Left ventricle myocardium inferior (tissue), 1 donor: Measurements from ENCODE around the gene NUCKS1. TPM values are rescaled to one million over a fixed set of nuclear protein-coding genes. Genes with fewer than 3 reads are reported as not detected.
A peak's percentile ranks its signal among the peaks of the same experiment; 100 is the strongest.

Experiments used
- DNase-seq: peaks from one replicate; pipeline ENCODE4 v3.0.0-alpha.2; 2020
- H3K27ac ChIP-seq: fragments of 200-600 bp; replicated peaks from 2 replicates; pipeline ENCODE4 v1.8.0; 2021
- H3K27me3 ChIP-seq: fragments of 200-600 bp; 2 replicates; pipeline ENCODE4 v1.8.0; 2021; ENCODE audit warnings: low read depth
- H3K36me3 ChIP-seq: fragments of 200-600 bp; 2 replicates; pipeline ENCODE4 v1.8.0; 2021
- H3K4me1 ChIP-seq: fragments of 200-600 bp; 2 replicates; pipeline ENCODE4 v1.8.0; 2021
- H3K4me3 ChIP-seq: fragments of 200-600 bp; 2 replicates; pipeline ENCODE4 v1.8.0; 2021; ENCODE audit warnings: mild to moderate bottlenecking, moderate library complexity
- H3K9me3 ChIP-seq: fragments of 200-600 bp; replicated peaks from 2 replicates; pipeline ENCODE4 v1.8.0; 2021
- CTCF ChIP-seq: fragments of 200-600 bp; IDR thresholded peaks from 2 replicates; pipeline ENCODE4 v1.8.0; 2021; ENCODE audit warnings: antibody characterized with exemption, mild to moderate bottlenecking, borderline replicate concordance
- intact Hi-C: fragments of 100-400 bp; cut with micrococcal nuclease; formaldehyde crosslinking; loops from one replicate; pipeline ENCODE4 v1.11.0; 2022
- total RNA-seq: library from RNA; stranded (reverse); fragmentation: NEBNext Ultra II Directional; extraction: Animal tissue kit (Norgen Biotek cat#: 25700); gene quantifications from one replicate; pipeline ENCODE4 v1.2.1, GENCODE V29; 2021
- donor health status: DM: no; HTN: yes; CAD: no; lungs with severe emphysema.

The NUCKS1 gene
- total RNA-seq, 1 donor from 2014 or later = 217 TPM

DNA sequence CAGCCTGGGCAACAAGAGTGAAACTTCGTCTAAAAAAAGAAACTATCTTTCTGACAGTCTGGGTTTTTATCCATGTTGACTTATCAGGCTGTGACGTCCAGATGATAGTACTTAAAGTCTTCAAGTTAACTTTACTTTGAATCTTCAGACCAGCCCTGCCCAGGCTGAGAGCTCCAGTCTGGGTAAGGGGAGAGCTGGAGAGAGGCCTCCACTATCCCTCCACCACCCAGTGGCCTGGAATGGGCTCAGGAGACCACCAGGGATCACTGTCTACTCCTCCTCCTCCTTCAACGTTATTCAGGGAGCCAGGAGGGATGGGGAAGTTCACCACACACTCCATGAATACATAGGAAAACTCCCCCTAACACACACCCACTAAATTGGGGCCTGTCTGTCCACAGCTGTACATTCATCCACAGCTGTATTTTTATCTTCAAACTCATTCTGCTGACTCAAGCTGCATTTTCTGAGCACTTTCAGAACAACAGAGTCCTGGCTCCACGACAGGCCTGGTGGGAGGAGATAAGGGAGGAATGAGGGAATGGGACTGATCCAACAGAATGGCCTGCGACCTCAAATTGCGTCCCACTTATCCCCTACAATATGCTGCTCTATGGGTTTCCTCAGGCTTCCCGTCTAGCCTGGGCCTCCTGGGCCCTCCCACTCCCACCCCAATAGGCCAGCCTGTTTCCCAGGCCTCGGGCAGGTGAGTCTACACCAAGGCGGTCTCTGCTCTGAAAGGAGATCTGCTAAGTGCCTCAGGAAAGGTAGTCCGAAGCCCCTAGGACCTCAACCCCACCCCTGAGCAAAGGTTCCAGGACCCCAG is 71.5 kb downstream of the NUCKS1 start:
- no peaks in the 10 kb centered on the region for H3K36me3 ChIP-seq
- peaks cover 9% of the 10 kb centered on the region for H3K27me3 ChIP-seq
- TF ChIP-seq CTCF = no peak
- intact Hi-C loops = no loop called here
- H3K27ac ChIP-seq = peak overlapping the region; percentile 76
- H3K9me3 ChIP-seq = no peaks in the 10 kb centered on the region
- DNase-seq = peak; percentile 45
- H3K4me1 ChIP-seq = peaks cover 43% of the 10 kb centered on the region
- peak overlapping the region; percentile 77 for H3K4me3 ChIP-seq

- H3K4me1 ChIP-seq = peaks cover 43% of the 10 kb centered on the region
- intact Hi-C loops = no loop called here
- H3K27ac ChIP-seq = no peak overlapping the region
Observed at GRCh38 chr1:205677167-205677566, 72.8 kb downstream of the NUCKS1 start.

DNA sequence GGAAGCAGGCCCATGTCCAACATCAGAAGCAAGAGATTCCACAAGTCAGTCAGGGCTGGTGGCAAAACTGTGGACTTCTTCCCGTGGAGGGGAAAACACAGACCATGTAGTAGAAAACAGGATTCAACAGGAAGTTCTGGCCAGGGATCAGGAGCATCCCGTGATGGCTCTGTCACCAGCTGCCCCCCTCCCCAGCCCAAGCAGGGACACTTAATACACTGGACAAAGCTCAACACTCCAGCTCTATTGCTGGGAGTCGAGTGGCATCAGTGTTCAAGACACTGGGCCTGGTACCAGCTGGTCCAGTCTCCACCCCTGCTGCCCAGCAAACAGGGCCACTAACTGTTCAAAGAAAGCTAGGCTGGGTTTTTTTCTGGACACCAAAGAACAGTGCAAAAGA is 73.4 kb downstream of the NUCKS1 start:
- Histone ChIP-seq H3K9me3 (no peaks in the 10 kb centered on the region), H3K36me3 (no peaks in the 10 kb centered on the region), H3K27me3 (peaks cover 9% of the 10 kb centered on the region), H3K27ac (no peak overlapping the region), H3K4me3 (no peak overlapping the region), H3K4me1 (peaks cover 43% of the 10 kb centered on the region)
- intact Hi-C loops = no loop called here
- no peak for TF ChIP-seq CTCF
- DNase-seq = no peak

More at GRCh38 chr1:205677167-205677566, 72.8 kb downstream of the NUCKS1 start:
- TF ChIP-seq CTCF = no peak
- H3K36me3 ChIP-seq = no peaks in the 10 kb centered on the region
- no peak for DNase-seq
- H3K4me3 ChIP-seq = no peak overlapping the region
- no peaks in the 10 kb centered on the region for H3K9me3 ChIP-seq
- H3K27me3 ChIP-seq = peaks cover 9% of the 10 kb centered on the region

GRCh38 chr1:205676002-205676401 is 74.0 kb downstream of the NUCKS1 start:
- Histone ChIP-seq H3K4me1 (peaks cover 46% of the 10 kb centered on the region), H3K27ac (no peak overlapping the region), H3K4me3 (no peak overlapping the region), H3K36me3 (no peaks in the 10 kb centered on the region), H3K9me3 (no peaks in the 10 kb centered on the region), H3K27me3 (peaks cover 9% of the 10 kb centered on the region)
- no peak for DNase-seq
- no peak for TF ChIP-seq CTCF
- intact Hi-C loops = no loop called here

- no peak for TF ChIP-seq CTCF
- Histone ChIP-seq H3K9me3 (no peaks in the 10 kb centered on the region), H3K4me1 (peaks cover 49% of the 10 kb centered on the region), H3K4me3 (no peak overlapping the region), H3K27ac (no peak overlapping the region), H3K36me3 (no peaks in the 10 kb centered on the region), H3K27me3 (peaks cover 9% of the 10 kb centered on the region)
- intact Hi-C loops = no loop called here
- no peak for DNase-seq
Observed at GRCh38 chr1:205675247-205675646, 74.7 kb downstream of the NUCKS1 start.
